HG03159 (cell line): ENCODE results near the gene IER5.
"Not testable (repeated sequence)": the region's sequence is repeated elsewhere in the genome, so short reads cannot be mapped to it uniquely, and the experiment has no call there.

Source experiments
- ATAC-seq: cut with Tn5 transposase; IDR thresholded peaks from one replicate; pipeline ENCODE4 v1.9.1; 2021; ENCODE audit warnings: mild to moderate bottlenecking, moderate library complexity; ENCODE audit not compliant: unreplicated experiment

Gene IER5

DNA sequence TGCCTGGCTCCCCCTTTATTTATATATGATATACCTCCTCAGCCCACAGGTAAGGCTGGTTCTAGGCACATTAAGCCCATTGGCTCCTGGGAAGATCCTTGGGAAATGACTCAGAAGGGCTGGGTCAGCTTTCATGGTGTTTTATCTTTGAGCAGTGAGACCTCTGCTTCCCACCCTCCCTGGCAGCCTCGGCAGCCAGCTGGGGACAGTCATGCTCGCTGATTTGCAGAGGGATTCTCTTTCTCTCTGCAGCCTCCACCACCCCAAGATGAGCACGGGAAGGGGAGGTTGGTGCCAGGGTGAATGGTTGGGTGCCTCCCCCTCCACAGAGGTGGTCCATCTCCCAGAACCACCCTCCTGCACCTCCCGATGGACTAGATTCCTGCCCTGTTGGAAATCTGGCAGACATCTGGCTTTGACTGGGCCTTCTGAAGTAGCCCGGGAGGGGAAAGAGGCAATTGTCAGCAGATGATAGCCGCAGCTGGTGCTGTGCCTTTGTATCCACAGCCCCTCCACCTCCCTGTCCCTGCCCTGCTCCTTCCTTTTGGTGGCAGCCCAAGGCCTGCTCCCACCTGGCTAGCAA, 24.6 kb downstream of the IER5 start:
- no peak for ATAC-seq

DNA sequence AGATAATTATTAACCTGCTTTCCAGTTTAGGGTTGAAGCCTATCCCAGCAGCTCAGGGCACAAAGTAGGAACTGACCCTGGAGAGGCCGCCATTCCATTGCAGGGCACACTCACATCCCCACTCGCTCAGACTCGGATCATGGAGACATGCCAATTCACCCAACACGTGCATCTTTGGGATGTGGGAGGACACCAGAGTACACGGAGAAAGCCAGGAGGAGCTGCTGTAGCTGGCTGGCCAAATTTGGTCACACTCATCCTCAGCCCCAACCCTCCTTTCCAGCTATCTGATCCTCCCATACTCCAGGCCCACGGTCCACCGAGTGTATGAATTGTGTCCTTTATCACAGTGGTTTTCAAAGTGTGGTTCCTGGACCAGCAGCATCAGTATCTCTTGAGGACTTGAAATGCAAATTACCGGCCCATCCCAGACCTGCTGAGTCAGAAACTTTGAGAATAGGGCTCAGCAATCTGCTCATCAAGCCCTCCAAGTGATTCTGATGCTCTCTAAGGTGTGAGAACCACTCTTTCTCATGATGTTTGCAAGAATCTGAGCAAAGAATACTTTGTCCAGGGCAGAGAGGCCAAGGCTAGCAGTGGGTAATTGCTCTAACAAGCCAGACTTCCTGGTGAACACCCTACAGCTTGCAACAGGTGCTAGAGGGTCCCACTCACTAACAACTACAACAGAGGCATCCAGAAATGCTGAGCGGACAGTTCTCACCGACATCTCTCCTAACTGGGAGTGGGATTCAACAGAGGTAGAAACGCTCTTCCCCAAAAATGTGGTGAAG, 26.3 kb downstream of the IER5 start:
- ATAC-seq = no peak

DNA sequence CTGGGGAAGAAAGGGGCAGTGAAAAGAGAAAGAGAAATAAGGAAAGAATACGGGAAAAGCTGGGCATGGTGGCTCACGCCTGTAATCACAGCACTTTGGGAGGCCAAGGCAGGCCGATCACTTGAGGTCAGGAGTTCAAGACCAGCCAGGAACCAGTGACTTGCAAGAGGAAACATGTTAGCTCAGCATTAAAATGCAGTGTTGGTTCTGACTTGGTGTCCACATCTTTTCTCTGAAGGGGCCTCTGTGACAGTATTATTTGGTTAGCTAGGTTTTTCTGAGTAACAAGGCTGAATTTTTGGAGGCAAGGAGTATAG, 26.8 kb downstream of the IER5 start:
- ATAC-seq = no peak

DNA sequence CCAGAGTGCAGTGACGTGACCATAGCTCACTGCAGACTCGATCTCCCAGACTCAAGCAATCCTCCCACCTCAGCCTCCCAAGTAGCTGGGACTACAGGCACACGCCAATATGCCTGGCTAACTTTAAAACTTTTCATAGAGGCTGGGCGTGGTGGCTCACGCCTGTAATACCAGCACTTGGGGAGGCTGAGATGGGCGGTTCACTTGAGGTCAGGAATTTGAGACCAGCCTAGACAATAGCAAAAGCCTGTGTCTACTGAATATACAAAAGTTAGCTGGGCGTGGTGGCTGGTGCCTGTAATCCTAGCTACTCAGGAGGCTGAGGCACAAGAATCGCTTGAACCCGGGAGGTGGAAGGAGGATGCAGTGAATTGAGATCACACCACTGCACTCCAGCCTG, 27.5 kb downstream of the IER5 start:
- not testable (repeated sequence) for ATAC-seq

DNA sequence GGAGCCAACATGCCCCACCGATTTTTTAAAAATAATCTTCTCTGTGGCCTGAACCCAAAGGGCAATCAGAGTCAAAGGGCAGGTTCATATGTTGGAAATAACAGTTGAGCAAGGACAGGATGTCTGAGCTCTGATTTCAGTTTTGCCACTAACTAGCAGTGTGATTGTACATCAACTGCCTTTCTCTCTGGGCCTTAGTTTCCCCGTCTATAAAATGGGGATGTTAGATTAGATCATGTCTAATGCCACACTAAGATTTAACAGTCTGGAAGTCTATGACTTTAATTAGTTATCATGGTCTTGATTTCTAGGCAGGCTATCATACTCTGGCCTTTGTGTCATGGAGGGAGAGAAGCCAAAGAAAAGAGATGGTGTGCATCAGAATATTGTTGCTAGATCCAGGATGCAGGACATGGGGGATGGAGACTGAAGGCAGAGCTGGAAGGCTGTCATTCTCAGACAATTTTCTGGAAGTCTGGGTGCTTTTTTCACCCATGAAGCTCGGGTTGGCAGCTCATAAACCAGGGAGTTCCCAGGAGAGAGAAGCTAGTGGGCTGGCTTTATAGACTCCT, 28.4 kb downstream of the IER5 start:
- no peak for ATAC-seq

DNA sequence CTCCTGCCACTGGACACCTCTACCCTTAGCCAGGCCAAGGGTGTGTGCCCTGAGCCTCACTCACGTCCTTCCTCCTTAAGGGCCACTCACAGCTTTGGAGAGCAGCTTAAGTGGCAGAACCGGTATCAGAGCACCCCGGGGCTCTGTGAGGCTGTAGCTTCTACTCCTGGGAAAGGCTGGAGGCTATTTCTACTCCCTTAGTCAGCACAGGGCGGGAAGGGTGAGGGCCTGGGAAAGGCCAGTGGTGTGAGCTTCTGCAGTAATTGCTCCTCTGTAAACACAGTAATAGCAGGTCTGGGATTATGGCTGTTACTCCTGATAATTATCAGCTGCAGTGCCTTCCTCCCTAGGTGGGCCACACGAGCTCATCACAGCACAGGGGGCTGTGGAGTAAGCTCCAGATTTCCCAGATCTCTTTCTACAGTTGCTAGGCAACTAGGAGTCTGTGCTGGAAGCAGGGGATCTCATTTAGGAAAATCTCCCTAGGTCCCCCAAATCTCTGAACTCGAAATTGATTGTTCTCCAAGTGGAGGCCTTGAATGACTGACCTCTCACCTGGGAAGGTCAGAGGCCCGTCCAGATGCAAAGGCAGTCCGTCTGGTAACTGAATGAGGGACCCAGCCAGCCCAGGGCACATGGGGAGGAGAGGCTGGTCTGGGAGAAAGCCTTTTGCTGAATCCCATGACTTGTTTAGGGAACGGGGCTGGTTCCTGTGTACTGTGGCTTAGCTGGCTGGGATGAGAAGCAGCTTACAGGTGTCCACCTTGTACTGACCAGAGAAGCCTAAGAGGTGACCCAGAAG, 29.3 kb downstream of the IER5 start:
- no peak for ATAC-seq

DNA sequence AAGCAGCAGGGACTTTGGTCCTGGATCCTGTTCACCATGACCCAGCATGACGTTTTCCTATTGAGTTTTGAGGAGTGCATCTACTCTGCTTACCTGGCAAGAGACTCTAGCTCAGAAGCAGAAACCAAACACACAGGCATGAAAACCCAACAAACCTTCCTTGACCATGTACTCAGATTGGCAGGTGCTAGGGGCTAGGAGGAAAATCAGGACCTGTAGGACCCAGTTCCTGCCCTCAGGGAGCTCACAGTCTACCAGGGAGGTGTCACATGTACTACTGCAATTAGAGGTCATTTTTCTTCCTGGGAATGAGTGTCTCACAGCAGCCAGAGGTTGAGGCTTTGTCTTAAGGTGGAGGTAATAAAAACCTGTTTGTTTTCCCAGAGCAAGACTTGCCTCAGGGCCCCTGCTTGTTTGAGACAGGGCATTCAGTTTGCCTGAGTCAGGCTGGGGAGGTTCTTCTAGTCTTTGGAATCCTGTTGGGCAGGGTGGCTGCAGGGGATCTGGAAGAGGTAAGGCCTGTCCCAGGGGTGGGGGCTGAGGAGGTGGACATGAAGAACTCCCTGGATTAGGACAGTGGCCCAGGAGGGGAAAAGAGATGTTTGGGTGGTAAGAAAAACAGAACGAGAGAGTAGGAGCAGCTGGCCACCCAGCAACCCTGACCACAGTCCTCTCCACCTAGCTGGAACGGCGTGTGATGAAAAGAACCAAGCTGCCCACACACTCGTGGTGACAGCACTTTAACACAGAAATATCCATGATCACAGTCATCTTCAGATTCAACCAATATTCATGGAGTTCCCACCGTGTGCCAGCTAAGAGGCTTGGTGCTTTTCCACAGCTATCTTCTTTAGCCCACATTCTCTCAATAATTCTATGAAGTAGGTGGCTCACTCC, 30.8 kb downstream of the IER5 start:
- ATAC-seq = no peak

DNA sequence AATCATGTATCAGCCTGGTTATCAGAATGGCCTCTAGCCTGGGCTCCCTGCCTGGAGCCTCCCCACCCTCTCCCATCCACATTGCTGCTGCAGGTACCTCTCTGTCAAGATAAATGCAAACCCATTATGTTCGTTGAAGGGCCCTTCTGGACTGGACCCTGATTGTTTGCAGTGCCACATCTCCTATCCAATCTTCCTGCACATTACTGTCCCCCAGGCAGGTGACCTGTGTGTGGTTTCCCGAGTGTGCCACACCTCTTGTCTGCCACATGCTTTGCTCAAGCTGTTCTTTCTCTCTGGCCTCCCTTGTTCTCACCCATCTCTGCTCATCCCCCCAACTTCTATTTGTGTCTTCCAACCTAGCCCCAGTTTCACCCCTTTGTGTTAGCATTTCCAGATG, 32.4 kb downstream of the IER5 start:
- ATAC-seq = no peak

DNA sequence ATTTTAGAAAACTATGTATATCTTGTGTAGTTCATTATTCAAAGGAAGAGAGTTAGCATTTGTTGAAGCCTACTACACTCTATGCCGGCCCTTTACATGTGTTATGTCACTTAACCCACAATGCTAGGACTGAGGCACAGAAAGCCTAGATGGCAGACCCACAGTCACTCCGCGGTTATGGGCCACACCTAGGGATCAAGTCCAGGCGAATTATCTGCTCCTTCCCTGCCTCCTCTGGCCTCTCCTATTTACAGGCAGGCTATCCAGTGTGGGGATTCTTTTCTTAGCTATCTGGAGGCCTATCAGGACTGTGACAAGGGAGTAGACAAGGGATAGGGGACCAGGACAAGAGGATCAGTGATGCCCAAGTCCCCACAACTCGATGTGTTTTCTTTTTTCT, 33.0 kb downstream of the IER5 start:
- no peak for ATAC-seq

DNA sequence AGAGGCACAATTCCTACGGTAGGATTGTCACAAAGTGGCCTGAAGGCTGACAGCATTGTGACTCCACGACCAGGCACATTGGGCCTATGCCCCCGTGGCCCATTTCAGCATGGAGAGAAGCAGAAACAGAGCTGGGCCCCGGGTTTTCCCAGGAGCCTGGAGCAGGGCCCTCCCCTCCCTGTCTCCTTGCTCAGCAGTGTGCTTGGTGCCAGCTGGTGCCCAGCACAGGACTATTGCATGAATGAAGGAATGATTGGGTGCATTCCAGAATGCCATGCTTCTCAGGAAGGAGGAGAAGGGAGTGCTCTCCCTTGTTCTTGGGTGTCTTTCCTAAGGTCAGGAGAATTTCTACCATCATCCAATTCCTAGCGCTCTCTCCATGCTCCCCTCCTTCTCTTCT, 33.7 kb downstream of the IER5 start:
- no peak for ATAC-seq

DNA sequence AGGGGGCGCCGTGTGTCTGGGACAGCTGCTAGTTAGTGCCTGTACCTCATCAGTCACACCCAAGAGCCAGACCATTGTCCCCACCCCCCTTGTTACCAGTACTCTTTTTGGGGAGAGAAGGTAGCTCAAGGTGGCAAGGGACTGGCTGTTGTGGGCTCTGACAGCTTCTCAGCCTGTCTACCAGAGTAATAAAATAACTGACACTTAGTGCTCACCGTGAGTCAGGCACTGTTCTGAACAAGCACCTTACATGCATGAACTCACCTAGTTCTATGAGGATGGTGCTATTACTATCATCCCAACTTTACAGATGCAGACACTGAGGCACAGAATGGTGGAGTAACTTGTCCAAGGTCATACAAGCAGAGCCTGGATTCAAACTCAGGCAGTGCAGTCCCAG, 34.7 kb downstream of the IER5 start:
- no peak for ATAC-seq

DNA sequence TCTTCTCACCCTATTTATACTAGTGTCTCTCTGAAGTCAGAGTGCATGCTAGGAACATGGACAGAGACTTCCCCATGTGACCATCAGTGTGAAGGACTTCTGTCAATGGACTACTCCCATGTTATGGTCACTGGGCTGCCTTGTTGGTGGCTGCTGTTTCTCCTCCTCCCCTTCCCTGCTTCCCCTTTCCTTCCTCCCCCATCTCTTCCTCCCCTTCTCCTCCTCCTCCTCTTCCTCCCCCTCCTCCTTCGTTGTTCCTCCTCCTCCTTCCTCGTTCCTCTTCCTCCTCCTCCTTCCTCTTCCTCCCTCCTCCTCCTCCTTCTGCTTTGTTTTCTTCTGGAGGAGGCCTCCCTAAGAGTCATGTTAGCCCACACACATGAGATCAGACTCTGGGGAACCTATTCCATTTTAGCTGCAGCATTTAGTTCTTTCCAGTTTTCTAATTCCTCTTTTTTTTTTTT, 35.8 kb downstream of the IER5 start:
- ATAC-seq = no peak

DNA sequence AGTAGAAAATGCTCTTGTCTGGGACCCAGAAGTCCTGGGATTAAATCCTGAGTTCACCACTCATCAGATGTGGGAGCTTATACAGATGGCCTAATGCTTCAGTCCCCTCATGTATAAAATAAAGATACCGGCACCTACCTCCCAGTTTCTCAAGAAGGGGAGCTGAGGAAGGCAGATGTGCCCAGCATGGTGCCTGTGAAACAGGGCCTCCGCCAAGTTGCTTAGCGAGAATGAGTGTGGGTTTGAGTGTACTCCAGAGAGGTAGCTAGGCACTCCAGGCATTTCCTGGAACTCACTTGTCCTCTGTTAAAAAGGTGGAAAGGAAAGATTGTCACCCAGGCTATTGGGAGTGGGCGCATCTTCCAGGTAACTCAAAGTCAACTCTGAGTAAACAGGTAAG, 37.8 kb downstream of the IER5 start:
- no peak for ATAC-seq

DNA sequence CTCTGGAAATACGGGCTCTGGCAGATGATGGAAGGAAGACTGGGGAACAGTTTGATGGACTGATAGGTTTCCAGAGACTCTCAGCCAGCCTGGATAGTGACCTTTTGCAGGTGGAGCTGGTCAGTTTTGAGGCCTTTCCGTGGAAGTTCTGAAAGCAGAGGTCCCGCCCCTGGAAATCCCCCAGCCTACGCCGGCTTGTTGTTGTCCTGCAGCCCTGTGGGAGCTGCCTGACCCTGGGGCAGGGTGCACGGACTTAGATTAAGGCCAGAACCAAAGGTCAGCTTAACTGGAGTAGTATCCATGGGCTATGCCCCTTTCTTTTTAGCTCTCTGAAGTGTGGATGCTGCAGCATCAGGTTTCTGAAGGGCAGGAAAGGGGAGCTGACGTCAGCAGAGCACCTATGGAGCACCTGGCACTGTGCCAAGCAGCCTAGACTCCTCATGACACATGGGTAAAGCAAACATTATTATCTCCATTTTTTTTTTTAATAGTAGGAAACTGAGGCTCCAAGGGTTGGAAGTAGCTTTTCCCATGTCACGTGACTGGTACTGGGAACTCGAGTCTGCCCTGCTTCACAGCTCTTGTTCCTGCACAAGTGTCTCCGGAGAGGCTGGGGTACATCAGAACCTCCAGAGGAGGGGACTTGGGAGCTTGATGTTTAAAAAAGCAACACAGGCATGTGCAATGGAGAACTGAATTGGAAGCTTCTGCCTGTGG, 38.5 kb downstream of the IER5 start:
- ATAC-seq = no peak

DNA sequence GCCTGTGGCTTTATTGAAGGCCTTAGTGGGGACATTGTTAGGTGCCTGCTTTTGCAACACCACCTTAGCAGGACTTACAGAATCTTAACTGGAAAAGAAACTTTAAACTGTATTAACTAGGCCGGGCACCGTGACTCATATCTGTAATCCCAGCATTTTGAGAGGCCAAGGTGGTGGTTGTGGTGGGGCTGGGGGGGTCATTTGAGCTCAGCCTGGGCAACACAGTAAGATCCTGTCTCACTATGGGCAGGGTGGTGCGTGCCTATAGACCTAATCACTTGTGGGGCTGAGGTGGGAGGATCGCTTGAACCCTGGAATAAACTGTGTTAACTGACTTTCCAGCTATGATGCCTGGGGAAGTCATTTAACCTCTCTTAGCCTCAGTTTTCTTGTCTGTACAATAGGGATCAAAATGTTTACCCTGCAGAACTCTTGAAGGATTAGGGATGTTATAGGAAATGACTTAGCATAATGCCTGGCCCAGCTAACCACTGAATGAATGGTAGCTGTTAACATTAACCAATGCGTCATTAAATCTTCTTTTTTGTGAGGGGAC, 39.5 kb downstream of the IER5 start:
- ATAC-seq = no peak

DNA sequence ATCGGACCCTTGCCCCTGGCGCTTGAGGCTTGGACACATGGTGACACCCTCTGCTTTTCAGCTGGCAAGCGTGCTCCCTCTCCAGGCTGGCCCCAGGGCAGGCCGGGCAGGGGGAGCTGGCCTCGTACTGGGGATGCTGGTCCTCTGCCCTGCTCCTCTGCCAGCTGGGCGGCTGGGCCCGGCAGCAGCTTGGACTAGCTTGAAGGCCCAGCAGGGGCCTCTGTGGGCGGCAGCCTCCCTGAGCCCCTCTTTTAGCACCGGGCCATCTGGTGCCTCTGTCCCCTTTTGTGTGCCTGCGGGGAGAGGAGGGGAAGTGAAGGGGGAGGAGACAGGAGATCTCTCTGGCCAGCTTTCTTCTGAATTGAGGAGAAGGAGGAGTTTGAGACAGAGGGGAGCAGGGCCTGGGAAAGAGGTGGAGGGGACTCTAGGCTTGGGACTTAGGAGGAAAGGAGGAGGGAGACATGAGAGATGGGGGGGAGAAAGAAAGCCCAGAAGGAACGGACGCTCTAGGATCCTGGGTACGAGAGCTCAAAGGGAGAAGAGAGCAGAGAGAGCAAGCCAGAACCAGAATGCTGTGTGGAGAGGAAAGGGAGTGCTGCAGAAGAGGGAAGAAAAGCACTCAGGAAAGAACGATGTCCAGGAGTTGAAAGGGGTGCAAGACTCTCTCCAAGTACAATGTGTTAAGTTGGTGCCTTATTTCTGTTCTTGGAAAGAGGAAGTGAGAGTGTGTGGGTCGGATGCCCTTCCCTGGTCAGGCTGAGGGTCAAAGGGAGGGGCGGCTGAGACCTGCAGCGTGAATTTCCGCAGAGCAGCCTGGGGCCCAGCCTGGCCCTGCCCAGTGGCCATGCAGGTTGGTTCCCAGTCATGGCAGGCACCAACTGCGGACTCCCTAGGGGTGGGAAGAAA, 40.3 kb downstream of the IER5 start:
- peak; percentile 48 for ATAC-seq

DNA sequence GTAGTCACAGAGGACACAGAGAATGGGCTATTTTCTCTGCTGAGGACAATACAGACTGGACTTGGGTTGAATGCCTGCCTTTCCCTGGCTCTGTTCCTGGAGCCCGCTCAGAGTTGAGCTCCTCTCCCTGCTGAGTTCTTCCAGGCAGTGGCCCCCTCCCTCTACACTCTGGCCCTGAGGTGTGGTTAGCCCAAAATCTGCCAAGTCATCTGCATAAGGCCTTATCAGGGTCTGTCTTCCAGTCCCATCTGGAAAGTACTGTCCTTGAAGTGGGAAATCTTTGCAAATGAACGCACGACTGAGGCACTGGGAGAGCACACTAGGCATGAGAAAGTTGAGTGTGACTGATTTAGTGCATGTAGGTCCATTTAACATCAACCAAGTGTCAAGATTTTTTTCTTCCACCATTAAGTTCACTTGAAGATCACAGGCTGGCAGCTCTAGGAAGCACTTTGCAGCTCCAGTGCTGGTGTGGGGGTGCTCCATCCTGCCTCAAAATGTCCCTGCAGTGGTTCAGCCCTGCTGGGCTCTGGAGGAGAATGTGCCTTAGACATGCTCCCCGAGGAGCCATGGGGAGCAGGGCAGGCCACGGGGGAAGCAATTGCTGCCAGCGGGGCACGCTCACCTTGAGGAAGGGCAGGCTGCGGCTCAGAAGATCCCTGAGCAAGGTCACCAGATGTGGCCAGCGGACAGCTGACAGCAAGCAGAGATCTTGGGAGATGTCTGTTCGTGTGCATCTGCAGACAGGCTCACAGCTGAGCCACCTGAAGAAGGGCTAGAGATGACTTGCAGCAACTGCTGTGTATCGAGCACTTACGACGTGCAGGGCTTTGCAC, 41.5 kb downstream of the IER5 start:
- no peak for ATAC-seq
